SKM-1 (cell line): ENCODE data around the gene SPRING1.
"Not testable (repeated sequence)": the region's sequence is repeated elsewhere in the genome, so short reads cannot be mapped to it uniquely, and the experiment has no call there.

ENCODE experiments used
- DNase-seq: peaks from one replicate; lab custom pipeline; 2025; ENCODE audit not compliant: unreplicated experiment; lab: John Stamatoyannopoulos, UW

The SPRING1 gene

DNA sequence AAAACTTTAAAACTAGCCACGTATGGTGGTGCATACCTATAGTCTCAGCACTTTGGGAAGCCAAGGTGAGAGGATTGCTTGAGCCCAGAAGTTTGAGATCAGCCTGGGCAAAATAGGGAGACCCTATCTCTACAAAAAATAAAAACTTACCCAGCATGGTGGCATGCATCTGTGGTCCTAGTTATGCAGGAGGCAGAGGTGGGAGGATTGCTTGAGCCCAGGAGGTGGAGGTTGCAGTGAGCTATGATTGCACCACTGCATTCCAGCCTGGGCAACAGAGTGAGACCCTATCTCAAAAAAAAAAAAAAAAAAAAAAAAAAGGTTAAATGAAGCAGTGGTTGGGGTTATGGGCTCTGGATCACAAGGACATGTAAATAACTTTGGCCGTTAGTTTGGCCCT, 4.9 kb upstream of the SPRING1 start:
- not testable (repeated sequence) for DNase-seq

DNA sequence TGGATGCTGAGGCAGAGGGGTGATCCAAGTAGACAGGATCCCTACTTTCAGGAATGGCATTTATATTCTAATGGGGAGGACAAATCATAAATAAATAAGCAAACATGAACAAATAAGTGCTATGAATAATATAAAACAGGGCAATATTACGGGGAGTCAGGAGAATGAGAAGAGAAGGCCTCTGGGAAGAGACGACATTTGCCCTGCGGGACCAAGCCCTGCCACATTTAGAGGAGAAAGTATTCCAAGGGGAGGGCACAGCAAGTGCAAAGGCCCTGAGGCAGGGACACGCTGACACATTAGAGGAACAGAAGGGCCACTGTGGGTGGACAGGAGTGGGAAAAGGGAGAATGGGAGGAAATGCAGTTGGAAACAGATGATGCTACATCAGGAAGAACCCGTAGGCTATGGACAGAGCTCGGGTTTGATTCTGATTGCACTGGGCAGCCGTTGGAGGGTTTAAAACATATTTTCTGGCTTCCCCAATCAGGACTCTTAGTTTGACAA, 1.6 kb upstream of the SPRING1 start:
- DNase-seq: no peak

DNA sequence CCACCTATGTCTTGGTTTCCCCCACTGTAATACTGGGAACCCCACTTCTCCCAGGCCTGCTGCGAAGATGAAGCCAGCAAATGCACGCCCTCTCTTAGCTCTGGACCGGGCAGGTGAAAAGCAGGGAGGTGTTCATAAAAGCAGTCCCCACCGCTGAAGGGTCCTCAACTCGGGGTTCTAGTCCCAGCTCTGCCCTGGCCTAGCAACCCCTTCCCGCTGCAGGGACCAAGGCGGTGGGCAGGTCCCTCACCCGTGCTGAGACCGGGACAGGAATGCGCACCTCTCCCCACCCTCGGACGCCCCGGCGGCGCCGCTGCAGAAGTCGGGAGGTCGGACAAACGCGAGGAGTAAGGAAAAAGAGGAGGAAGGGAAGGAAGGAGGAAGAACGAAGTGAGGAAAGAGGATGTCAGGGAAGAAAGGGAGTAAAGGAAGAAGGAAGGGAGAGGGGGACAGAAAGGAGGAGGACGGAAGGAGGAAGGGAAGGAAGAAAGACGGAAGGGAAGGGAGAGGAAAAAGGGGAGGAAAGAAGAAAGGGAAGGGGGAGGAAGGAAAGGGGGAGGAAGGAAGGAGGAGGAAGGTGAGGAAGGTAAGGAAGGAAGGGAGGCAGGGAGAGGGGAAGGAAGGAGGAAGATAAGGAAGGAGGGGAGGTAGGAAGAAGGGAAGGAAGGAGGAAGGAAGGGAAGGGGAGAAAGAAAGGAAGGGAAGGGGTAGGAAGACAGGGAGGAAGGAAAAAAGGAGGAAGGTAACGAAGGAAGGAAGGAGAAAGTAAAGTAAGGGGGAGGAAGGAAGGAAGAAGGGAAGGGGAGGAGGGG, 701 bp downstream of the SPRING1 start:
- no peak for DNase-seq

DNA sequence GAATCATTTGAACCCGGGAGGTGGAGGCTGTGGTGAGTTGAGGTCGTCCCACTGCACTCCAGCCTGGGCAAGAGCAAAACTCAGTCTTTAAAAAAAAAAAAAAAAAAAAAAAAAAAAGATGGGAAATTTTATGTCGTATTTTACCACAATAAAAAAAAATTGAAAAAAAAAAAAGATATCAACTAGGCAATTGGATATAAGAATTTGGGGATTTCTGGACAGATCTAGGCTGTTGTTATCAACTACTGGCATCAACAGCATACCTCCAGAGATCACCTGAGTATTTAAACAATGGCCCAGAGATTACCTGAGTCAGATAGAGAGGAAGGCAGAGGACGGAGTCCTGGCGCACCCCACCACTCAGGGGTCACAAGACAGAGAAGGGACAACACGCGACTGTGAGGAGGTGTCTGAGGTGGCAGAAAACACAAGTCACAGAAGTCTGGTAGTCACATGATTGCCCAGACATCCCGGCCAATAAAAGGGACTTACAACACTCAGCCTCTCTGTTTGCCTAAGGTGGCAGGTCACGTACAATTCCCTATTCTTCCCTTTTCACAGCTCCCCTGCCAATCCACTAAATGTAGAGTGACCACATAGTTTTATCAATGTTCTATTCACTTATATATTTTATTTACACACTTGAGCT, 1.8 kb downstream of the SPRING1 start:
- no peak for DNase-seq

DNA sequence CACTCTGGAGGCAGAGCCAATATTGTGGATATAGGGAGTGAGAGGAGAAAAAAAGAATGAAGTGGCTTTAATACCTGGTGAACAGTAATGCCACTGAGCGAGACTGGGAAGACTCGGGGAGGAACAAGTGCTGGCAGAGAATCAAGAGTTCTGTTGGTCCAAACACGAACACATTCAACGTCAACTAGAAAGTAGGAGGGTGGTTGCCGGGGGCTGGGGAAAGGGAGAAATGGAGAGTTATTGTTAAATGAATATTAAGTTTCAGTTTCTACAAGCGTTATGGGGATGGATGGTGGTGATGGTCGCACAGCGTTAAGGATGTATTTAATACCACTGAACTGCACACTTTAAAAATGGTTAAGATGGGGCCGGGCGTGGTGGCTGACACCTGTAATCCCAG, 2.8 kb downstream of the SPRING1 start:
- DNase-seq: no peak

DNA sequence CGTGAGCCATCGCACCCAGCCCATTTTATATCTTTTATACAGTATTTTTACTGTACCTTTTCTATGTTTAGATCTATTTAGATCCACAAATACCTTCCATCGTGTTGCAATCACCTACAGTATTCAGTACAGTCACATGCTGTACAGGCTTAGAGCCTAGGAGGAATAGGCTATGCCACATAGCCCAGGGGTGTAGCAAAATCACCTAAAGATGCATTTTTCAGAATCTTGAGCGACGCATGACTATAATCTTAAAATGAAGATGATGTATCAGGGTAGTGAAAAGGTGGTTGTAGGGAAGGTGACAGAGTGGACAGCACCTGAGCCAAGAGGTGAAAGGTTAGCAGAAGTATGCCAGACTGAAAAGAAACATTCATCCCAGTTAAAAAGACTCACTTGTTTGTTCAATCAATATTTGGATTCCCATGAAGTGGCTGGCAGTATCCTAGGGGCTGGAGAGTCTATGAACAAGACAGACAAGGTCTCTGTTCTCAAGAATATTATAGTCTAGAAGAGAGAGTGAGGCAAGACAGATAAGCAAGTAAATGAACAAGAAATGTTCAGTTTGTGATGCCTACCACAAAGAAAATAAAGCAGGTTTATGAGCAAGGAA, 3.6 kb downstream of the SPRING1 start:
- no peak for DNase-seq

DNA sequence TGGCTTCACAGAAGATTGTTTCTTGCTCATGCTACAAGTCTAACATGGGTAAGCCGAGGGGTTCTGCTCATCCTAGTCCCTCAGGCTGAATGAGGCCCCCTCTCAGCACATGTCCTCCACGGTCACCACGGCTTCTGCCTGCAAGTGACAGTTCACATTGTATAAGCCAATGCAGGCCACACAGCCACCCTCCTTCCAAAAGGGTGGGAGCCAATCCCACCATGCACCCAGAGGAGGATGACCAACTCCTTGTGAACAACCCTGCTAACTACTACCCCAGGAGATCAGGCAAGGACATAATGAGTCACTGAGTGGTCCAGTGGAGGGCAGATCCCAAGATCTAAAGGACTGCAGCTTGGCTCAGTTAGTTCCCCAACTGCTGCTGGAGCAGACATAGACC, 6.1 kb downstream of the SPRING1 start:
- no peak for DNase-seq

DNA sequence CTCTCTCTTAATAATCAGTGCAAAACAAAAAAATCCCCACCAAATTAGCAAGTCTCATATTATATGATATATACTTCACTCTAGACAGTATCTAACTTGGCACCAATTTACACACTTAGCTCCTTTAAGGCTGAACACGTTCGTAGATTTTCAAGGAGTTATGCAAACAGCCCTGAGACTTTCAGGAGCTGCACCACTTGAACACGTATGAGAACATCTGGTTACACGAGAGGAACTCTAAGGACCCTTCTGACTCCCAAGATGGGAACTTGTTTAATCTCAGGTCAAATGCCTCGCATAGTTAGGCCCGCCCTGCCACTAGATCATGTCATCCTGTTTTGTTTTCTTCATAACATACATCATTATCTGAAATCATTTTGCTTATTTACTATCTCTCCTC, 10.0 kb downstream of the SPRING1 start:
- DNase-seq: no peak

DNA sequence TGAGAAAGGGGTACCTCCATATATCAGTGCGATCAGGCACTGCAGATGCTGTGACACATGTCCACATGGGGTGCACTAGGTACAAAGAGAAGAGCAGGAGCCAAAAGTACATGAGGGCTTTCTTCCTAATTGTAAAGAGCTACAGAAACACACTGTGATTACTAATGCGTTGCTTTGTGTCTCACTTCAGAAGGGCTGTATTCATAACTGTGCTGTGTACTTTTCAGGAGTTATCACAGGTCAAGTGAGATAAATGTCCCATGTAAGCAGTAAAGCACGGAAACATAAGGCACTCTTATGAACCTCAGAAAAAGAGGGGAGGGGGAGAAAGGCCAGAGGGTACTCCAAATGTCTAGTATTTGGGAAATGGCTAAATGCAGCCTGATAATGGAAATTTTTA, 10.6 kb downstream of the SPRING1 start:
- no peak for DNase-seq

DNA sequence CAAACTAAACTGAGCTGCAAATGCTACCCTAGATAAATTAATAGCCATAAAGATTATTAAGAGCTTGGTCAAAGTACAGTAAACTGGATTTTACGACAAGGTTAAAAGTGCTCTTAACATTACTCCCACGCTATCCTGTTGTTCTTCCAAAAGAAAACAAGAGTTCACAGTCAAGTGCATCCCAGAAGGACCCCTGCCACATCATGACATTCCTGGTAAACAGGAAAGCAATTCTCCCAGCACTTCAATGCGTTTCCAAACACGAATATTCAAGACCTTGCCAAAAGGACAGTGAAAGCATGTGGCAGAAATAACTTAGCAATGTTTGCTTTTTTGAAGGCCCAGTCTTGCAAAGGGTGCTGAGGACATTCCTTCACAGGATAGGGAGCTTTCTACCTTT, 11.2 kb downstream of the SPRING1 start:
- no peak for DNase-seq

DNA sequence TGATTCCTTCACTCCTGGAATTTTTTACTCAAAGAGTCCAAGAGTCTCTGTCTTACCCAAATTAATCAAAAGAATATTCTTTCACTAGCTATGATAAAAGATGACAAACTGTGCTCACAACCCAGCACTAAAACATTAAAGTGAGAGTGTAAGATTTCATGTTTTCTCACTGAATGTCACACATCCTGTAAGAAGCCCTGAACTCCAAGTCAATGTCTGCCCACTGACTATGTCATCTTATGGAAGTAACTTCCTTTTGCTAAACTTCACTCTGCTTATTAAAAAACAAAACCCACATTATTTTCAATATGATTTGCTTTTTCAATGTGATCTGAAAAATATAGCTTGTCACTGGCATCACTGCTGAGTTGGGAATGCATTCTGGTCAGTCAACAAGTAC, 15.6 kb downstream of the SPRING1 start:
- DNase-seq: no peak

DNA sequence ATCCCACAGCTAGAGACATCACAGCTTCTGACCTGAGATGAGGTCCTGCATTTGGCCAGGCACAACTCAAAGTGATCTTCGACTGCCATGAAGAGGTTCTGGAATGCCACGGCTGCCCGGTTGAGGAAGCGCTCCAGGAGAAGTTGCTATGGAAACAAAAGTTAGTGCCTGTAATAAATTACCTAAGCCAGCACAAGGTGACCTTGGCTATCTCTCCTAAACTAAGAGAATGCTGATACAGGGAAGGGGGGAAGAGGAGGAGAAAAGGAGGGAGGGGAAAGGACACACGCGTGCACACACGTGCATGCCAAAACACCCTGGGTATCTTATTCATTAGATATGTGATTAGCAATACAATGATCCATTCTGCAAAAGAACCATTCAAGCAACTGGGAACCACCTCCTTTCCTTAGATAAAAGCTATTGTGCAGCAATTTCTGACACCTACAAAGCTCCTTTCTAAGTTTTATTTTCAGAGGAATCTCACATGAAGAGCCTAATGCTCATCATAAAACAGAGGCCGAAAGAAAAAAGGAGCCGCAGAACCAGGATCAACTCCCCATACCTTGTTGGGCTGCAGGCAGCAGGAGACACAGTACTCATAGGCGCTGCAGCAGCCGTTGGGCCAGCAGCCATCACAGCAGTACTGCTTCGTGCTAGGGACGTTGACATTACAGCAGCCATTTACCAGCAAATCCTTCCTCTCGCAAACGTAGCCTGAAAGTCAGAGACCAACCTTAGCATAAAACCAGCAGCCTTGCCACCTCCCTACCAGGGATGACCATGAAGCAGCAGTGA, 17.9 kb downstream of the SPRING1 start:
- no peak for DNase-seq

DNA sequence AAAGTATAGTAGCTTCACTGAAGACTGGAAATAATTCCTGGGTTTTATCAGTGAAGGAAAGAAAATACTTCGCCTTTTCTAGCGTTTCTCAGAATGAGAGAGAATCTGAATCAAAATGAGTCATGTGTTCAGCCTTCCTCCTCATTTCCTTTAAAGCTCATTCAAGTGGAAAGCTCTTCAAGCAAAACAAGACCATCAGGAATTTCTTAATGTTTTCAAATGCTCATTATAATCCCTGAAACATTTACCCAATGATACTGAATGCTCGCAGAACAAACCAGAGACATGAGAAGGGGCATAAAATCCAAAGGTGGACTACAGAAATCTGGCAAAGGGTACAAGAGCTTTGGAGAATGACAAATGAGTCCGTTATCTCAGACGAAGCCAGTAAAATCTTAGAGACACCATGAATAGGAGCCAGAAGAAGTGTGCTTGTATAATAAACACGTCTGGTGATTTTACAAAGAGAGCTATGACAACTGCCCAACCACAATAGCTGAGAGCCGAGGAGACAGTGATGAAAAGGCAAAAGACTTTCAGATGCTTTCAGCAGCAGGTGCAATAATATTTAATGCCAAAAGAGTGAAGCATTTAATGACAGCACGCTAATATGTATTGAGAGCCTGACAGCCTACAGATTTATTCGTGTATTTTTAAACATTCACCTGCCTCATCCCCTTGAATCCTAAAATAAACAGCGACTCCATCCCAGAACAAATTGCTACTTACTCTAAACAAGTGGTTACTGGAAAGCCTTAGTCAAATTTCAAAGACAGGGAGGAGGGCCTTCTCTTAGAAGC, 19.0 kb downstream of the SPRING1 start:
- DNase-seq: no peak

DNA sequence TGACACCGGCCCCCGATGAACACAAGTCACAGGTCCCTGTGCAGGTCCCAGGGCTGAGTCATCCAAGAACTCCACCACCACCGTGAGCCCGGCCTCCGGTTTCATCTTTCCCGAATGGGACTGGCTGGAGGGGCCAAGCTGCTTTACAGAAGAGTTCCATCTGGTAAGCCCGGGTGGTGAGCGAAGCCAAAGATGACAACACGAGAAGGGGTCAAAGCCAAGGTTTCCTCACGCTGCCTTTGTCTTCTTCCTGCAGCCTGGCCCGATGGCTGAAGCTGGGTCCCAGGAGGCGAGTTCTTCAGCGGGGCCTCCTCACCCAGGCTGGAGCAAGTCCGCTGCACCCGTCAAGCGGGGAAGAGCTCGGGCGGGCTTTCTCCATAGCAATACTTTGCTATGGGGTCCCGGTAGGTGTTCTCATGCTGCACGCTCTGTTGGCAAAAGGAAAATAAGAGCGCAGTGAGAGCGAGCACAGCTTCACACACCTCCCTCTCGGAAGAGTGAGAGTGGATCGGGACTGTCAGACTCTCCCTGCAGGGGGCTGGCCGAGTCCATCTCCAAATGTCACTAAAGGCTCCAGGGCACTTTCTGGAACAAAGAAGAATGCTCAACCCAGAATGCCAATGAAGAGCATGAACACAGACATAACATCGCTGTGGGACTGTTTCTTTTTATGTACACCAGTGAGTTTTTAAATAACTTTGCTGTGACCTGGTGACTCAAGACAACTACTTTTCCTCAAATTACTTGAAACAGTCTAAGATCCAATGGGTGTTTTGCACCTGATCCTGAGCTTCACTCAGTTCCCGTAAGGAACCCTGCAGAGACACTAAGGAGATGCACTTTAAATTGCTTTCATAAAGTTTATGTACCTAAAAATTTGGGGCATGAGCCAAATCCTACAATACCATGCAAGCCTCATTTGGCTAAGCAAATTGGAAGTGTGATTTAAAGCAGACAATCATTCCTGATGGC, 20.1 kb downstream of the SPRING1 start:
- no peak for DNase-seq

DNA sequence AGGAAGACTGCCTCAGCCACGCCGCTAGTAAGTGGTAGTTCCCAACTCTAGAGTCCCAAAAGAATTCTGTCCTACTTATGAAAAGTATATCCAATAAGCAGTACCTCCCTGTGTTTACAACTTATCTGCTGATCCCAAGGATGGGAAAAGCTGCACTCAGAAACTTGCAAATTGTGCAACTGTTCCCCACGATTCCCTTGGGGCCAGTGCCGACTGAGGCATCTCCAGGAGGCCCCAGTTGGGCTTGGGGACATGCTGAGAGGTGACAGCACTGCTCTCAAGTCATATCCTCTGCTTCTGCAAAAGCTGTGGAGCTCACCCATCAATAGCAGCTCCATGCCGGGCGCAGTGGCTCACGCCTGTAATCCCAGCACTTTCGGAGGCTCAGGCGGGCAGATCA, 23.7 kb downstream of the SPRING1 start:
- no peak for DNase-seq

DNA sequence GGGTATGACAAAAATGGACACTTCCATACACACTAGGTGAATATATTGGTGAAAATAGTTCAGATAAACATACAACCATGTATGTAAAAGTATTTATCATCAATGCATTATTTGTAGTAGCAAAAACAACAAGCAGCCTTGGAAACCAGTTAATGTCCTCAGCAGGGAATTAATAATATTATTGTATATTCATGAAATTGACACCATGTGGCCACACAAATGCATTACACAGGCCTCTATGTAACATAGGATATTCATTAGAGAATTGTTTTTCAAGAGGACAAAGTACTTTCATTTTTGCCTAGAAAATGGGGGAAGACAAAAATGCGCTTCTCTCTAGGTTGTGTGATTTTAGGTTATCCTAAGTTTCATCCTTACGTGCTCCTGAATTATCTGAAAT, 24.3 kb downstream of the SPRING1 start:
- DNase-seq: no peak

DNA sequence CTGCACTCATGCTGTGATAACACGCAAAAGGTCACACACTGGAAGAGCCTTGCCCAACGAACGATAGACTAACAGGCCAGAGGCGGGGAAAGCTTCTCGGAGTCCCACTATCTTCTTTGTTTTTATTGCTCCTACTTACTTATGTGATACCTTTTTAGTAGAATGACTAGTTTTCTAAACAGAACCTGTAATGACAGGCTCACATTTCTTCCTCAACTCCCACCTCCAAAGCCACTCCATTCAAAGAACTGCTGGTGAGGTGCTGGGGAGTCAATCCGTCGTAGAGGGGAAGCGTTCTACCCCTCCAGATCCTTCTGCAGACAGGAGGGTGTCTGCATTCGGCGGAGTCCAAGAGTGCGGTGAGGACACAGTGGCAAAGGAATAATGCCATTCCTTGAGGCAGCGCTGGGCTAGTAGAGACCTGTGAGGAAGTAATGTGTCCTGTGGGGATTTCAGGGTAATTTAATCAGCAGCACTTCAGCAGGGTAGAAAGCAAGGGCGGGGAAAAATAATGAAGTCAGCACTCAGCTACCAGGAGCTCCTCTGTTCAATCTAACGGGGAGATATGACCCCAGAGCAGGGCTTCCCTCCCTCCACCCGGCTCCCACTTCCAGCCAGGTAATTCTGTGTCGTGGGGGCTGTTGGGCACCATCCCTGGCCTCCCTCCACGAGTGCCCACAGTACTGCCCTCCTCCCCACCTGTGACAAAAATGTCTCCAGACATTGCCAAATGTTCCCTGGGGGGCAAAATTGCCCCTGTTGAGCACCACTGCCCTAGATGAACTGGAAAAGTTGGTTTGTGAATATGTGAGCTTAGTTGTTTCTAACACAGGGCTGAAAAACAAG, 25.2 kb downstream of the SPRING1 start:
- DNase-seq: no peak

DNA sequence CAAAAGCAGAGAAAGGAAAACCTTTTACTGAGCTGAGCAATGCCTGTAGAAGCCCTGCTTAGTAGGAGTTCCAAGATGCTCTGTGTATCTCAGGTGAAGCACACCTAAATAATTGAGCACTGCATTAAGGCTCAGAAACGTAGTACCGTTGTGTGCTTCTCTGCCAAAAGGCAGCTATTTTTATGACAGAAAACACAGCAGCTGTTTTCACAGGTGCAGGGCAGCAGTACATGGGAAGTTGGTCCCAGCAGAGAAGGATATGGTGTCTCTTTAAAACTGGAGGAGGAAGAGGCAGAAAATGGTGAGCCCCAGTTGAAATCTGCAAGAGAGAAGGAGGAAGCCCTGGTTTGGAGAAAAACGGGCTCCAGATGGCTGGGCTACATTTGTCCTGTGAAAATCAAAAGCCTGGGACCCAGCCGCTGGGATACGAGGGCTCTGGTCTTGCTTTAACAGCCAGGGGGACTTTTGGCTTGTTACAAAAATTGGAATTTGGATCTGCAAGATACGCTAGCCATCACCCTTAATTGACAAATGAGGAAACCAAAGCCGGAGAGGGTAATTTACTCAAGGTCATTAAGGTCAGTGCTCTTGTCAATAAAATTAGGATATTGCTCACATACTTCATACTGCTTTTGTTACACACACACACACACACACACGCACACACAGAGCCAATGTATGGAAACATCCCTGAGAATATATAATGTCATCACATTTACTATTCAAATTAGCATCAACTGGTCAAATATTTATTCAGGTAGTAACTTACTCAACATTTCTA, 27.3 kb downstream of the SPRING1 start:
- no peak for DNase-seq
